SW 1271 (cell line): ENCODE data around the gene CDC25A.
"Not testable (repeated sequence)": the region's sequence is repeated elsewhere in the genome, so short reads cannot be mapped to it uniquely, and the experiment has no call there.

Experiments
- DNase-seq, 2 experiments: peaks; one replicate each; lab custom pipeline; 2025; lab: John Stamatoyannopoulos, UW

The CDC25A gene

DNA sequence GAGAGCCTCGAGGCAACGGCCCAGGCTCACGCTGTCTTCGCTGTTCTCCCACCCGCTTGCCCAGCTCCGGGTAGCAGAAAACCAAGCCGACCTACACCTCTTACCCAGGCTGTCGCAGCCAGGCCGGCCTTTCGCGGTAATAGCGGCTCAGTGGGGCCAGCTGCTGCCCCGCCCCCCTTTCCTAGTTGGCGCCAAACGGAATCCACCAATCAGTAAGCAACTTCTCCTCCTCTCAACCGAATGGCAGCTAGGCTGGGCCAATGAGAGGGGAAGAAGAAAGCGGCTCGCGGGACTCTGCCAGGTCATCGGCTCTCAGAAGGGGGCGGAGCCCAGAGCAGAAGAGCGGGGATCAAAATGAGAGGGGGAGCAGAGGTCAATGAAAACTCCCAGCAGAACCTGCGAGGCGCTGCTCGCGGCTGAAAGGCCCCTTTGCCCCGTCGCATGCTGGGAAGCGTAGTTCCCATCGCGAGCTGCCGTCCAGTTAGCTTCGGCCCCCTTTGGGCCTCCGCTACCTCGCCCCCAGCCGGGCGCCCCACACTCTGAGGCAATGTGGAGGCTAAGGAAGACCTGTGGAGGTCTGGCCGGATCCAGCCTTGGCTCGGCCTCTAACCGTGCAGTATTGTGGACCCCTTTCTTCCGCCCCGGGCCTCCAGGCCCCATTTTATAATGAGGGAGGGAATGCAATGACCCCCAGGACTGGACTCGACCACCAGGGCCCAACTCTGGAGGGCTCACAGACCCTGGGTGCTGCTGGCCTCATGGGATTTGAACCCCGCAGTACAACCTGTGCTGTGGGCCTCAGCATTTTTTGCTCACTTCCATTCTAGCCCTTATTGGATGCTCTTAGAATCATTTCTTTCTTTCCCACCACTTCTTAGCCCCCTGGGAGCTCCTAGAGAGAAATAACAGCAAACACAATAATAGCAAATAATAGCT is at the start of gene CDC25A:
CDC25A (minus strand) TSS at position 152 of the 936 bp plus-strand sequence. CDS start 470 bp downstream, outside the sequence.
- peak; percentile 91 to 99 for DNase-seq

DNA sequence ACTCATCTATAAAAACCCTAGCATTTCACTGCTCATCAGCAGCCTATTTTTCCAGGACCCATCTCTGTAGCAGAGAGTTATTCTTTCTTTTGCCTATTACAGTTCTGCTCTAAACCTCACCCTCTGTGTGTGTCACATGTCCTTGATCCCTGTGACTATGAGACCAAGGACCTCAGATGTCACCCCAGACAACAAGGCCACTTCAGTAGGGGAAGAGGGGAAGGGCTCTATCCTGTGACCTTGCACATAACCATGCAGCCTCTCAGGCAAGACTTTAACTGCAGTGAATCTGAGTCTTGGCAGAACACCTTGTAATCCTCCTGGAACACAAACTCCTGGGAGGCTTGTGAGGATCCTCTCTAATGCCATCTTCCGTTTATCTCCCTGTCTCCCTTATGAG is 48.3 kb upstream of the CDC25A start:
- no peak for DNase-seq

DNA sequence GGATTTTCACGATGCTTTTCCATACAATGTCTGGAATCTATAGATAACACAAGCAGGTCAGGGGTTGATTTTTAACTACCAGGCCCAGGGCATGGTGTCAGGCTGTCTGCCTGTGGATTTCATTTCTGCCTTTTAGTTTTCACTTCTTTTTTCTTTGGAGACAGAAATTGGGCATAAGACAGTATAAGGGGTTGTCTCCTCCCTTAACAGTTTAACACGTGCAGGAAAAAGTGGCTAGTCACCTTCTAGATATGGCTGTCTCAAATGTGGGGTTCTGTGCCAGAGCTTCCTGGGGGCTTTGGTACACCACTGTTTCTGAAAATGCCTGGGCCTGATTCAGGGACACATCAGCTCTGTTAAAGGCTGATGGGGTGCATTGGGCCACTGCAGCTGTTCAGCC is 45.3 kb upstream of the CDC25A start:
- no peak for DNase-seq

DNA sequence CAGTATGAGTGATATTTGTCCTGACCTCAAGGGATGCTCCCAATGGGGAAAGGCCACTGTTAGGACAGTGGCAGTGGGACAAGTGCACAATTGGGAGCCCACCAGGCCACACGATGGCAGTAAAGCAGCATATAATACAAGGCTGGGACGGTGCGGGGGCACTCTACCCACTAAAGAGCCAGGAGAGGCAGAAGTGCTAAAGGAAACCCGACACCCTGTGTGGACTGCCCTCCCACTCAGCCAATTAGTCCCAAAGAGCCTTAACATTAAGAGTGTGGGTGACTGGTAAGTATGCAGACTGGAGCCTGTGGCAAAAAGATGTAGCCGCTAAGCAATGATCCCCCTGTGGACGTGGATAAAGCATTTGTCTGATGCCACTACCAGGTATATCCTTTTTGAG is 44.5 kb upstream of the CDC25A start:
- peak; percentile 25 to 66 for DNase-seq

DNA sequence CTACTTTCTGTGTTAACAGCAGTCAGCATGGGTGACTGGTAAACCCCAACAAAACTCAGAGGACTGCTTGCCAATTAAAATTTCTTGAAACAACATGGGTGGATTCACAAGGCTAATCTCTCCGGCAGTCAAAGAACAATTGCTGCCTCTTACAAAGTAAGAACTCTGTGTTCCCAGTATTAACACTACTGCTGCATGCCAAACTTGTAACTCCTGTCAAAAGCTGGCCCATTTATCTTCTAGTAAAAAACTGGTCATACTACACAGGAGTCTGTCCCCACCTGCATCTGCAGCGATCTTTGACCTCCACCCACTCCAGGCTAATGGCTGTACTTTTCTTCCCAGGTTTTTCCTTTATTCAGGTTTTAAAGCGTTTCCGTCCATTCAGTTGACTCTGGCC is 44.0 kb upstream of the CDC25A start:
- no peak for DNase-seq

DNA sequence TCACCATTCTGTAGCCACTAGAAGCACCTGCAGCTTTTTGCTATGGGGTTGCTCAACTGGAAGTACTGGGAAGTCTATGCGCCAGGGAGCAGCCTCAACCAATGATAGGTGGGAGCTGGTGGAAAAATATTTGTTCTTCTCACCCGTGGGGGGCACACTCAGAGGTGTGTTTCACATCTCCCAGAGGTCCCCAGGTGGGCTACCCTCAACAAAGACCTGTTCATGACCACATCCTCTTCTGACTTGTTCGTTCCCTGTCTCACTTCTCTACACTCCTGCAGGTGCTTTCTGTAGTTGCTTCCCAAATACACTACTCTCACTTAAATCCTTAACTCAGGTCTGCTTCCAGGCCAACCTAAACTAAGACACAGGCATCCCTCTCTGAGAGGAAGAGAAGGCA is 38.7 kb upstream of the CDC25A start:
- DNase-seq: no peak

DNA sequence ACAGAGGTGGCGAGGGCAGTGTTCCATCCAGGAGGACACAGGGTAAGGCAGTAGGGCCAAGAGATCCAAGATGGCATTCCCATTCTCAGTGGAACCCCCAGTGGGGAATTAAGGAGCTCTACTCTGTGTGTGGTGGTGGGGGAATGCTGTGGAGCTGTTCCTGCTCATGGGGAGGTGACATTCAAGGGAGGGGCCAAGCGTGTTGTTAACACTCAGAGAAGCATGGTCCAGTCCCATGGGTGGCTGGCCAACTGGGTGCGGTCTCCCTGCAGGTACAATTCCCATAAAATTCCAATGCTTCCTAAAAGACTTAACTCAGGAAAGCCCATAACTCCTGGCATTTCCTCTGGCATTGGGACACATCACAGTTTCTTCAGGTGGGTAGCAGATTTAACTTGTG is 37.4 kb upstream of the CDC25A start:
- DNase-seq: no peak

DNA sequence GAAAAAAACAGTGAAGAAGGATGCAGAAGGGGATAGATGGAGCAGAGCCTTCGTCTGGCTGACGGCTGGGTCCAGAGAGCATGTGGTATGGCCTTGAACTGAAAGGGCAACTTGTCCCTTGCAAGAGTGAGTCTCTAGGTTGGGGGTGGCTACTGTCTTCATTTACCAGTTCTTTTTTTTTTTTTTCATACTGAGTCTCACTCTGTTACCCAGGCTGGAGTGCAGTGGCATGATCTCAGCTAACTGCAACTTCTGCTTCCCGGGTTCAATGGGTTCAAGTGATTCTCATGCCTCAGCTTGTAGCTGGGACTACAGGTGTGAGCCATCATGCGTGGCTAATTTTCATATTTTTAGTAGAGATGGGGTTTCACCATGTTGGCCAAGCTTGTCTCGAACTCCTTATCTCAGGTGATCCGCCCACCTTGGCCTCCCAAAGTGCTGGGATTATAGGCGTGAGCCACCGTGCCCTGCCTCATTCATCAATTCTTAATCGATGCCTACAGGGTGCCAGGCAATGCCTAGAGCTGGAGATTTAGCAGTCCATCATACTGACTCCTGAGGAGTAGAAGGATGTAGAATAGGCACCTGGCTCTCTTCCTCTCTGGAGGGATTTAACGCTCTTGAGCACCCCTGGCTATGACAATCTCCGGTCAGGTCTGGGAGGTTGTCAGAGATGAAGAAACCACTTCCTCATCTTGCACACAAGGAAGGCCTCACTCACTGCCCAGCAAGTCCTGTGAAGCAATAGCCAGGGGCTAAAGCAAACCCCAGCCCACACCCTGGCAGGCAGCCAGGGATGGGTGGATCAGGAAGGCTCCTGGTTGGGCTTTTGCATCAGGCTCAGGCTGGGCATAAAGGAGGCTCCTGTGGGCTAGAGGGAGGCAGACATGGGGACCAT is 34.6 kb upstream of the CDC25A start, which contains the start of gene CAMP:
CAMP (plus strand) TSS at position 880 of the 898 bp plus-strand sequence; CDS start at position 897, 17 bp downstream.
- DNase-seq: no peak

DNA sequence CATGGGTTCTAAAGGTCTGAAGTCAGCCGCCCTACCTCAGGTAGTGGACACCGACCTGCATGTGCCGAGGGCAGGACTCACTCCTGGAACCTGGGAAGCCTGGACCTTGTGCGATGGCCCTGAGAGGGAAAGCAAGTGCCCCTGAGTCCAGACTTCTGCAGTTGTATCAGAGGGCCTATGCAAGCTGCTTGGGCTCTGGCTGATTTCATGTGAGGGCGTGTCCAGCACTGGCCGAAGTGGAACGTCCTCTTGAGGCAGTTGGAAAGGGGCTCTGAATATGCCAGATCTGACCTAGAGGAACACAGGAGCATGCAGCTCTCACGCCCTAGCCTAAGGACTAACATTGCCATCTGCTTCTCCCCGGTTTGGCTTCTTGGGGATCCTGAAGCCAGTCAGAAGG is 32.5 kb upstream of the CDC25A start:
- no peak for DNase-seq

DNA sequence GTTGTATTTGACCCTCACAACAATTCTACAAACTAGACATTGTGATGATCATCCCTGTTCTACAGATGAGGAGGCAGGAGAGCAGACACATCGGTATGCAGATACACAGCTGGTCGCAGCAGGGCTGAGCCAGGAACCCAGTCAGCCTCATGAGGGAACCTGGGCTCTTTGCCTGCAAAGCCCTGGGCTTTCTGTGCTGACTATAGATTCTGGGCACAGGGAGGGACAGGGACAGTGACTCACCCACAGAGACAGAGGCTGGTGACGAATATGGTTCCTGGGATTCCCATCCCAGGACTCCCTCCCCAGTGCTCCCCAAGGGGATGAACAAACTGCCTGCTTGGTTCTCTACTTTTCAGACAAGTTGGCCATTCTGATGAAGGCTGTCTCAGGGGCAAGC is 31.3 kb upstream of the CDC25A start:
- DNase-seq: no peak

DNA sequence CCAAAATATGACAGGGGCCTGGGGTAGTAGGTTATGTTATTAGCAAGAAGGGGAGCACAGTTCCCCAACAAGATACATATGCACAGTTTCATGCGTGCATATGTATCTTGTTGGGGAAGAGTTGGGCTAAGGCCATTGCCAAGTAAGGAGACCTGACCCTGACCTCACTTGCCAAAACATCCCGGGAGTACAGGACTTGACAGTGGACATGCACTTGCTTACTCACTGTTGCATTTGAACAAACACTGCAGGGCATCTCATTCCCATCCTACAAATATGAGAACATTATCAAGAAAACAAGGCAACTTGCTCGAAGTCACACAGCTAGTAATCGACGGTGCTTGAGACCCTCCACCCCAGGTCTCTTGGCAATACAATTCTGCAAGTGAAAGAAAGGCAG is 30.3 kb upstream of the CDC25A start:
- DNase-seq: no peak

DNA sequence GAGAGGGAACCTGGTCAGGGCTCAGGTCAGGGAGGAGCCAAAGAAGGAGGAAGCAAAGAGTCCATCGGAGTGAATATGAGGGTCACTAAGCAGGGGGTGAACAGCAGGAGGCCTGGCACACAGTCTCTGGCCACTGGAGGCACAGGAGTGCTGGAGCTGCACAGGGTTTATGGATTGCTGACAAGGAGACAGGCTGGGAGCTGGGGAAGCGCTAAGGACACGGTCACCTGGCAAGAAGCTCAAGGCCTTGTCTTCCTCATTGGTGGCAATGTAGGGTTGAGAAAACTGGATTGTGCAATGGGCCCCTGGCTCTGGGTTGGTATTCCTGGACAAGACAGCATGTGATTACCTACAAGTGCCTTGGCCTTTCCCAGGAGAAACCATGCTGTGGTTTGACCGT is 29.2 kb upstream of the CDC25A start:
- no peak for DNase-seq

DNA sequence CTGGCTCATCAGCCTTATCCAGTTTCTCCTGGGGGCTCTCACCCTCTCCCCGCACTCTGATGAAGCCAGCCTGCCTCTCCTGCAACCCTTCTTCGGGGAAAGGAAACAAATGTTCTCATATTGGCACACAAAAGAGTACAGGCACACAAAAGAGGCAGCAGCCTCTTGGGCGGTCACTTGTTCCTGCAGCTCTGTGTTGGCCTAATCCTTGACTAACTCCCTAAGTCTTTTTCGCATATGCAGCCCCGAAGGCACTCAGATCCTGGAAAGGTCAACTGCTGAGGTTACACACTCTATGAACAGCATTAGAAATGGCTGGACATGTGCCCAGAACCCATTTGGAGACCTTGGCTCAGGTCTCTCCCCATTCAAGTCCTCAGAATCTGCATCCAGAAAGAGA is 27.7 kb upstream of the CDC25A start:
- no peak for DNase-seq

DNA sequence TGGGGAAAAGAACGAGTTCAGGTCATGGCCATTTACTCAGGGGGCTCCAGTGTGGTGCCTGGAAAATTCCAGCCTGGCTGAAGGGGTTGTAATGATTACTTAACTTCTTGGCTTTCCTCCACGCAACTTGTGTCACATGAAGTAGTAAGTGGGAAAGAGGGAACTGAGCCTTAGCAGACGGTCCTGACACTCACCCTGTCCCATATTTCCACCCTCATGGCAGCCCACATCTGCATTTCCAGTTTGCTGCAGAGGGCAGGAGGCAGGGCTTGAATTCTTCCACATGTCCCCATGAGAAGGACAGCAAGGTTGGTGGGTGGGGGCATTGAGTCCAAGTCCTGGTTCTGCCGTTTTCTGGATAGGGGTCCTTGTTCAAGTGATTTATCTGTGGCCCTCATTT is 27.2 kb upstream of the CDC25A start:
- no peak for DNase-seq

DNA sequence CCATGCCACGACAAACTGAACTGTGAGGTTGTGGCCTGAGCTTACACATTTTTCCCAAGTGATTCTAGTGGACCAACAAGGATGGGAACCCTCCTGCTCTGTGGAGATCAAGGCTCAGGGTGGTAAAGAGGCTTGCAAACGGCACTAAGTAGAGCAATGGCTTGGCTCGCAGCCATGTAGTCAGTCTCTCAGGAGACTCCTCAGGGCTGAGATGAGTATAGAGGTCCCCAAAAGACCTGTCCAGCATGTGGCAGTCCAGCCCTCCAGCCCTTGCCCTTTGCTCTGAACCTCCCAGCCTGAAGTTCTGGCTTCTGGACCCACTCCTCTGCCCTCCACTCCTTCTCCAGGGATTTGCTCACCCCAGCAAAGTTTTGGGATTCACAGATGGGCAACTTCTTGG is 26.8 kb upstream of the CDC25A start:
- no peak for DNase-seq

DNA sequence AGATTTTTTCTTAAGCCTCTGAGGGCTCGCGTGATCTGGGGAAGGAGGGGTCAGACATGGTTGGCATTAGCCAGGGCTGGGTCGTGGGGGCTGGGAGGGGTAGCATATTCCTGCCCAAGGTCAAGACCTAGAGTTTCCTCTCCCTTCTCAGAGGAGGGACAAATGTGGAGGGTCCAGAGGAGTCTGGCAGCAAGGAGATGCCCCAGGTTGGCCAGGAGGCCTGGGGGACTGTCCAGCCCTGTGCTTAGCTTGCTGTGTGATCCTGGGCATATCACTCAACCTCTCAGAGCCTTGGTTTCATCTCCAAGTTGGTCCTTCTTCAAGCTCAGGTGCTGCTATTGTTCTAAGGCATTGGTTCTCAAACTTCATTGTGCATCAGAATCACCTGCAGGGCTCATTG is 26.0 kb upstream of the CDC25A start:
- DNase-seq: no peak

DNA sequence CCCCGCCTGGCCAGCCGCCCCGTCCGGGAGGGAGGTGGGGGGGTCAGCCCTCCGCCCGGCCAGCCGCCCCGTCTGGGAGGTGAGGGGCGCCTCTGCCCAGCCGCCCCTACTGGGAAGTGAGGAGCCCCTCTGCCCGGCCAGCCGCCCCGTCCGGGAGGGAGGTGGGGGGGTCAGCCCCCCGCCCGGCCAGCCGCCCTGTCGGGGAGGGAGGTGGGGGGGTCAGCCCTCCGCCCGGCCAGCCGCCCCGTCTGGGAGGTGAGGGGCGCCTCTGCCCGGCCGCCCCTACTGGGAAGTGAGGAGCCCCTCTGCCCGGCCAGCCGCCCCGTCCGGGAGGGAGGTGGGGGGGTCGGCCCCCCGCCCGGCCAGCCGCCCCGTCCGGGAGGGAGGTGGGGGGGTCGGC is 23.6 kb upstream of the CDC25A start:
- not testable (repeated sequence) for DNase-seq

DNA sequence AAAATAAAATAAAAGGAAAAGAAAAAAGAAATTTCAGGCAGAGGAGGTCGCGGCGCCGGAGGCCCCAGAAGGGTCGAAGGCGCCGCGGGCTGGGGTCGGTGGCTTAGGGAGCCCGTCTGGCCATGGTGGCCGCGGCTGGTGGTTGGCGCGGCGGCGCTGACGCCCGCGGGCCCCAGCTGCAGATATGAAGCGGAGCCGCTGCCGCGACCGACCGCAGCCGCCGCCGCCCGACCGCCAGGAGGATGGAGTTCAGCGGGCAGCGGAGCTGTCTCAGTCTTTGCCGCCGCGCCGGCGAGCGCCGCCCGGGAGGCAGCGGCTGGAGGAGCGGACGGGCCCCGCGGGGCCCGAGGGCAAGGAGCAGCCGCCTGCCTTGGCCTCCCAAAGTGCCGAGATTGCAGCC is 22.3 kb upstream of the CDC25A start:
- not testable (repeated sequence) for DNase-seq

DNA sequence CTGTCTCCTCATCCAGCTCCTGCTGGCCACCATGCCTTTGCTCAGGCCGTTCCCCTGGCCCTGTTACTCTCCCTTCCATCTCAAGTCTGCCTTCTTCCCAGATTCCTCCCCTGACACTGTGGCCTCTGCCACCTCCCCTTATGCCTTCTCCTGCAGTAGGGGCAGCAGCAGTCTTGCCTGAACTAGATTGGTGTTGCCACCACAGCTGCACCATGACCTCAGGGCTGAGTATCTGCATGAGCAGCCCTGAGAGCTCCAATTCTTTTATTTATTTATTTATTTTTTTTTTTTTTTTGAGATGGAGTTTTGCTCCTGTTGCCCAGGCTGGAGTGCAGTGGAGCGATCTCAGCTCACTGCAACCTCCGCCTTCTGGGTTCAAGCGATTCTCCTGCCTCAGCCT is 21.2 kb upstream of the CDC25A start:
- DNase-seq: no peak

DNA sequence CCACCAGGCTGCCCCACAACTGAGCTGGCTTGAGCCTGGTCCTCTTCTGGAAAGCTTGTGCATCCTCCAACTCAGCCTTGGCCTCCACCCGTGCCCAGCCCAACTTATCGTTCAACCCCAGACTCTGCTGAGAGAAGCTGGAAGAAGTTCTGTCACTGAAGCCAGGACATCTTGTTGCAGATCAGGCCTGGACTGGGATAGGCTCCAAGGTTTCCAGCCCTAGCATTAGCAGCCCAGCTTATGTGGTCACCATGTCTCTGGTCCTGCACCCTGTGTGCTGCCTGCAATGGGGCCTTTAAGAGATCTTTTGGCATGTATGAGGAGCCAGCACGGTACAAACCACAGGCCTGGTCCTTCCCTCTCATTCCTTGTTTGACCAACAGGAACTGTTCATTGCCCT is 19.9 kb upstream of the CDC25A start:
- no peak for DNase-seq

DNA sequence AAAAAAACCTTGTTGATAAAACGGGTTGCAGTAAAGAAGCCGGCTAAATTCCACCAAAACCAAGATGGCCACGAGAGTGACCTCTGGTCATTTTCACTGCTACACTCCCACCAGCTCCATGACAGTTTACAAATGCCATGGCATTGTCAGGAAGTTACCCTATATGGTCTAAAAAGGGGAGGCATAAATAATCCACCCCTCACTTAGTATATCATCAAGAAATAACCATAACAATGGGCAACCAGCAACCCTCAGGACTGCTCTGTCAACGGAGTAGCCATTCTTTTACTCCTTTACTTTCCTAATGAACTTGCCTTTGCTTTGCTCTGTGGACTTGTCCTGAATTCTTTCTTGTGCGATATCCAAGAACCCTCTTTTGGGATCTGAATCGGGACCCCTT is 14.4 kb upstream of the CDC25A start:
- no peak for DNase-seq

DNA sequence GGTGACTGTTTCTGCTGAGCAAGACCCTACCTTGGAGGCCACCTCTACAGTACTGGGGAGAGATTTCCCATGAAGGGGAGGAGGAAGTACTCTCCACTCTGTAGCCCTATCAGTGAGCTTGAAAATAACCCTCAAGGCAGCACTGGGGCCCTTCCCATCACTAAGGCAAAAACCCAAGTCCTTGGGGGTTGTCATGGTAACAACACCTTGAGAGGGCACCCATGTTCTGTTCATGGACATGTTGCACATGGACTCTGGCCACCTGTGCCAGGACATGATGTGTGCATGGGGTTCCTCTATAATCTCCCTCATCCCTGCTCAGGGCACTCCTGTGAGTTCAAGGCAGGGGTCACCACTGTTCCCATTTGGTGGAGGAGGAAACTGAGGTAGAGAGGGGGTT is 10.9 kb upstream of the CDC25A start:
- DNase-seq: no peak

DNA sequence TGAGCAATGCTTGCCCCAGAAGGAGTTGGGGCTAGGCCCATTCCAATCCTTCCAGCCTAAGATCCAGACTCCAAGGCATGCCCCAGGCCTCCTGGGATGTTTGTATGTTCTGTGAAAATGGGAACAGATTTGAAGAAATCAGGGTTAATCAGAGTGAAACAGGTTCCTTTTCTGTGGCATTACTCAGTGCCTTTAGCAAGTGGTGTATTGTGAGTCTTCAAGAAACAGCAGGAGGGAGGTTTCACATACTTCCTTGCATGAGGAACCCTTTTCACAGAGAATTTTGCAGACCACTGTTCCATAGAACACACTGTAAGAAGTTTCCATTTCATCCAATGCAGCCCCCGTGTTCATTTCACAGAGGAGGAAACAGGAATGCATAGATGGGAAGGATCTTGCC is 8.4 kb upstream of the CDC25A start:
- DNase-seq: no peak
